Spleen (tissue), 11 donors: ENCODE measurements around the gene RHOJ. TPM values are rescaled to one million over a fixed set of nuclear protein-coding genes. Genes with fewer than 3 reads are reported as not detected.

Experiments
- DNase-seq: peaks from one replicate; pipeline ENCODE4 v3.0.0-alpha.2; 2020
- H3K27ac ChIP-seq, 8 donors: fragments of 200-600 bp; sonication (generic) in 7 of 8; 1 replicate in 4 of 8; 2 replicates in 4 of 8; pipeline versions ENCODE4 v1.5.0 to v1.8.0; 2016 to 2021; ENCODE audit warnings: inconsistent platforms in 4 of 8, mild to moderate bottlenecking in 4 of 8, moderate library complexity in 1 of 8
- H3K27me3 ChIP-seq, 7 donors: fragments of 200-600 bp; sonication (generic) in 6 of 7; replicated peaks in 1 of 7; 1 replicate in 4 of 7; 2 replicates in 3 of 7; pipeline versions ENCODE4 v1.5.0 to v1.8.0; 2016 to 2021; ENCODE audit warnings: inconsistent platforms in 3 of 7, mild to moderate bottlenecking in 1 of 7
- H3K36me3 ChIP-seq, 6 donors: fragments of 200-600 bp; sonication (generic) in 5 of 6; 1 replicate in 4 of 6; 2 replicates in 2 of 6; pipeline versions ENCODE4 v1.5.0 to v1.8.0; 2016 to 2021; ENCODE audit warnings: inconsistent platforms in 2 of 6
- H3K4me1 ChIP-seq, 6 donors: fragments of 200-600 bp; sonication (generic) in 5 of 6; 1 replicate in 3 of 6; 2 replicates in 3 of 6; pipeline versions ENCODE4 v1.5.0 to v1.8.0; 2016 to 2021; ENCODE audit warnings: inconsistent platforms in 3 of 6
- H3K4me3 ChIP-seq, 8 donors: fragments of 200-600 bp; sonication (generic) in 7 of 8; 1 replicate in 4 of 8; 2 replicates in 4 of 8; pipeline versions ENCODE4 v1.5.0 to v1.8.0; 2016 to 2021; ENCODE audit warnings: inconsistent platforms in 4 of 8, mild to moderate bottlenecking in 4 of 8, moderate library complexity in 2 of 8
- H3K9me3 ChIP-seq, 8 donors: fragments of 200-600 bp; sonication (generic) in 7 of 8; 1 replicate in 4 of 8; 2 replicates in 4 of 8; pipeline versions ENCODE4 v1.5.0 to v1.8.0; 2016 to 2021; ENCODE audit warnings: inconsistent platforms in 4 of 8
- CTCF ChIP-seq, 11 experiments: fragments of 200-600 bp in 7 of 11; fragments of 450-650 bp in 4 of 11; sonication (generic) in 4 of 11; IDR thresholded peaks in 8 of 11; conservative IDR thresholded peaks in 3 of 11; 1 replicate in 7 of 11; 2 replicates in 4 of 11; pipeline versions ENCODE4 v1.4.0 to v1.8.0; 2016 to 2021; ENCODE audit warnings: antibody characterized with exemption in 11 of 11, inconsistent platforms in 4 of 11, mild to moderate bottlenecking in 1 of 11
- POLR2A ChIP-seq, 3 donors: fragments of 450-650 bp; IDR thresholded peaks; one replicate each; pipeline ENCODE4 v1.5.1; 2017; ENCODE audit warnings: antibody characterized with exemption in 3 of 3, mild to moderate bottlenecking in 1 of 3
- POLR2AphosphoS5 ChIP-seq, 3 donors: sonication (generic); formaldehyde crosslinking; IDR thresholded peaks; one replicate each; pipeline ENCODE4 v1.5.1; 2017; ENCODE audit warnings: antibody characterized with exemption in 3 of 3
- WGBS, 5 donors: extraction: QIAGEN DNeasy Blood & Tissue Kit in 3 of 5; methylation state at CpG; one replicate each; pipeline versions ENCODE4 v1.1.5 to v1.1.7; 2013 to 2018; 5-methylcytosine and 5-hydroxymethylcytosine counted together
- intact Hi-C: fragments of 100-400 bp; cut with DNase I; formaldehyde crosslinking; loops from one replicate; pipeline ENCODE4 v1.15.0; 2023; ENCODE audit warnings: low total_unique reads
- polyA plus RNA-seq, 3 donors: library from polyadenylated mRNA; stranded (reverse); fragments of 200-250 nt; gene quantifications; one replicate each; pipeline ENCODE4 v1.2.1, GENCODE V29; 2013
- total RNA-seq, 7 donors: library from RNA; depleted of rRNA in 3 of 7; stranded (reverse); fragments of >200 nt in 3 of 7; fragmentation: NEBNext Ultra II Directional in 4 of 7; extraction: Animal tissue kit (Norgen Biotek cat#: 25700) in 4 of 7; gene quantifications; one replicate each; pipeline versions ENCODE4 v1.1.0 to v1.2.1, GENCODE V29; 2016 to 2021
- donor health status: healthy with polysubstance abuse.
- donor health status: DM: no; HTN: no; CAD: no; lungs with moderate emphysema.
- donor health status: DM: no; HTN: no; CAD: no.
- donor health status: Bipolar disorder and iron deficiency.
- donor health status: healthy.
- donor health status: DM: no; HTN: no; CAD: no.
- donor health status: DM: yes; HTN: yes; CAD: no.

Gene RHOJ
- total and polyA plus RNA-seq, 10 donors: 5.5 to 26.3 (median 14.9) TPM

DNA sequence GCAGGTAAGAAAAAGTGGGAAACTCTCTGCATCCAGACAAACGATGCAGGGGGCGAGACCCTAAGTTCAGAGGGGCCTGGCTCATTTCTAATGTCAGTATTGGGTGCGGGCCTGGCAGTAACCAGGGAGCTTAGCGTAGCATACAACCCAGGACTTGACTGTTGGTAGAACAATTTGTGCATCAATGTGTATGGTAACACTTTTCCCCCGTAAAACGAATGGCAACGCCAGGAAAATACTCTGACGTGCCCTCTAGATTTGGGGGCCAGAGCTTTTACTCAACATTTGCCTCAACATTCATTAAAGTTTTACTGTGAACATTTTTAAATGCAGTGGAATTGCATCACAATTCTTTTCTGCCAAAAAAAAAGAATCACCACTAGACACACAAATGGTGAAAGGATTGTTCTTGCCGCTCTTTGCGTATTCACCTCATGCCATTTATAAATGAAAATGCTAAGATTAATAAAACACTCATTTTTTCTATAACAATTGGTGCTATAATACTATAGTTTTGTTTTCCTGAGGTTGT lies 867 bp downstream of the RHOJ start:
- Histone ChIP-seq H3K4me3 (peak overlapping the region; percentile 22 to 69 (median 42)), H3K36me3 (no peaks in the 10 kb centered on the region), H3K9me3 (no peaks in the 10 kb centered on the region), H3K27me3 (peaks cover 0 to 25% (median 0%) of the 10 kb centered on the region in 7 donors), H3K4me1 (peaks cover 0 to 21% (median 6%) of the 10 kb centered on the region in 6 donors), H3K27ac (peak overlapping the region; percentile 74 to 92 (median 84))
- 48 to 61% (median 51%) methylated on average over 10 of the region's 10 CpGs for WGBS, 5 donors
- DNase-seq: no peak
- no peak for TF ChIP-seq CTCF (IDR thresholded peaks at IDR 0.05 in 8 of 11, conservative IDR thresholded peaks at IDR 0.05 in 3 of 11)
- intact Hi-C loops: no loop called here

DNA sequence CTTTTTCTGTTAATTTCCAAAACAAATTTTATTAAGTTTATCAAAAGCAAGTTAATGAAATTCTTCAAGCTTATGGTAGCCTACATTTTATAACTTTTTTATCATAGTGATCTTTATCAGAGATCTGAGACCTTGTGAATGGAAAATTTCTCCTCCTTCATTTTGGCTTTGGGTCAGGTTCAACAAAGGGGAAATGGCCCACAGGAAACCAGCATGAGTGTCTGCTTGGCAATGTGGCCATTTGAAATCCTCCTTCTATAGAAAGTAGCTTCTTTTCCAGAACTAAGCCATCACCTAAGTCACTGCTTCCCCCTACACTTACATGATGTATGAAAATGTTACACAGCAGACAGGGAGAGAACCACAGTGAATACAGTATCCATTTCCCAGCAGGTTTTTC lies 1.6 kb downstream of the RHOJ start:
- Histone ChIP-seq H3K4me3 (peak overlapping the region in 6 of 8 donors; percentile 28 to 69 (median 43)), H3K36me3 (no peaks in the 10 kb centered on the region), H3K27me3 (peaks cover 0 to 25% (median 0%) of the 10 kb centered on the region in 7 donors), H3K4me1 (peaks cover 0 to 21% (median 6%) of the 10 kb centered on the region in 6 donors), H3K27ac (peak overlapping the region in 1 of 8 donors; percentile 92), H3K9me3 (no peaks in the 10 kb centered on the region)
- TF ChIP-seq POLR2A (IDR thresholded peaks at IDR 0.05): no peak
- TF ChIP-seq CTCF (IDR thresholded peaks at IDR 0.05 in 8 of 11, conservative IDR thresholded peaks at IDR 0.05 in 3 of 11): no peak
- TF ChIP-seq POLR2AphosphoS5 (IDR thresholded peaks at IDR 0.05): no peak
- no peak for DNase-seq
- intact Hi-C loops: no loop called here

- Histone ChIP-seq H3K4me1 (peaks cover 0 to 14% (median 0%) of the 10 kb centered on the region in 6 donors), H3K36me3 (no peaks in the 10 kb centered on the region), H3K9me3 (no peaks in the 10 kb centered on the region), H3K4me3 (no peak overlapping the region), H3K27ac (no peak overlapping the region), H3K27me3 (peaks cover 0 to 17% (median 0%) of the 10 kb centered on the region in 7 donors)
- intact Hi-C loops: no loop called here
- TF ChIP-seq CTCF (IDR thresholded peaks at IDR 0.05 in 8 of 11, conservative IDR thresholded peaks at IDR 0.05 in 3 of 11): no peak
- TF ChIP-seq POLR2AphosphoS5 (IDR thresholded peaks at IDR 0.05): no peak
- TF ChIP-seq POLR2A (IDR thresholded peaks at IDR 0.05): no peak
- DNase-seq: no peak
- 92 to 100% (median 95%) methylated on average over 1 of the region's 1 CpG for WGBS, 5 donors
Observed at GRCh38 chr14:63209160-63209559, 4.9 kb downstream of the RHOJ start.

GRCh38 chr14:63210812-63211211 lies 6.6 kb downstream of the RHOJ start:
- WGBS, 5 donors: 0 to 48% (median 0%) methylated on average over 1 of the region's 1 CpG
- H3K27ac ChIP-seq: no peak overlapping the region
- TF ChIP-seq CTCF (IDR thresholded peaks at IDR 0.05 in 8 of 11, conservative IDR thresholded peaks at IDR 0.05 in 3 of 11) (no peak), POLR2AphosphoS5 (IDR thresholded peaks at IDR 0.05) (no peak), POLR2A (IDR thresholded peaks at IDR 0.05) (no peak)

More at GRCh38 chr14:63210812-63211211, 6.6 kb downstream of the RHOJ start:
- H3K27me3 ChIP-seq: peaks cover 0 to 4% (median 0%) of the 10 kb centered on the region in 7 donors
- no peaks in the 10 kb centered on the region for H3K36me3 ChIP-seq
- intact Hi-C loops: no loop called here
- H3K4me1 ChIP-seq: peaks cover 0 to 19% (median 0%) of the 10 kb centered on the region in 6 donors
- no peak for DNase-seq
- H3K4me3 ChIP-seq: no peak overlapping the region
- H3K9me3 ChIP-seq: no peaks in the 10 kb centered on the region
